Trophoblast cell (in vitro differentiated cells and primary cell): ENCODE measurements around the gene OGT.

Experiments used
- DNase-seq, 2 donors: peaks; one replicate each; pipeline ENCODE4 v3.0.0-alpha.2; 2016
- H2AFZ ChIP-seq: 2 replicates; pipeline ENCODE4 v1.6.1; 2013; ENCODE audit warnings: low read length, moderate library complexity, mild to moderate bottlenecking; ENCODE audit not compliant: insufficient read depth, poor library complexity
- H2AK5ac ChIP-seq: 2 replicates; pipeline ENCODE4 v1.6.1; 2013; ENCODE audit warnings: mild to moderate bottlenecking, low read length
- H2BK120ac ChIP-seq: 2 replicates; pipeline ENCODE4 v1.6.1; 2013; ENCODE audit warnings: low read length, mild to moderate bottlenecking, moderate library complexity; ENCODE audit not compliant: insufficient read depth, poor library complexity
- H2BK12ac ChIP-seq: 2 replicates; pipeline ENCODE4 v1.6.1; 2013; ENCODE audit warnings: mild to moderate bottlenecking, low read length, moderate library complexity
- H2BK5ac ChIP-seq: 2 replicates; pipeline ENCODE4 v1.6.1; 2013; ENCODE audit warnings: low read length, low read depth, moderate library complexity, mild to moderate bottlenecking; ENCODE audit not compliant: poor library complexity
- H3K14ac ChIP-seq: 2 replicates; pipeline ENCODE4 v1.6.1; 2013; ENCODE audit warnings: mild to moderate bottlenecking, low read length
- H3K18ac ChIP-seq: 2 replicates; pipeline ENCODE4 v1.6.1; 2013; ENCODE audit warnings: mild to moderate bottlenecking, low read length
- H3K23ac ChIP-seq: 2 replicates; pipeline ENCODE4 v1.6.1; 2013; ENCODE audit warnings: low read length
- H3K27ac ChIP-seq: 2 replicates; pipeline ENCODE4 v1.5.1; 2013; ENCODE audit warnings: low read depth, mild to moderate bottlenecking, inconsistent platforms, low read length, moderate library complexity
- H3K27me3 ChIP-seq: 2 replicates; pipeline ENCODE4 v1.6.1; 2013; ENCODE audit warnings: inconsistent platforms, mild to moderate bottlenecking, low read length, moderate library complexity; ENCODE audit not compliant: insufficient read depth
- H3K36me3 ChIP-seq, 2 experiments: 1 replicate in 1 of 2; 2 replicates in 1 of 2; pipeline ENCODE4 v1.6.1; 2013; ENCODE audit warnings: low read length in 2 of 2, mild to moderate bottlenecking in 2 of 2, moderate library complexity in 1 of 2; ENCODE audit not compliant: insufficient read depth in 2 of 2, control insufficient read depth in 1 of 2
- H3K4ac ChIP-seq: 2 replicates; pipeline ENCODE4 v1.6.1; 2013; ENCODE audit warnings: low read depth, mild to moderate bottlenecking, low read length, moderate library complexity
- H3K4me1 ChIP-seq, 2 experiments: 1 replicate in 1 of 2; 2 replicates in 1 of 2; pipeline ENCODE4 v1.6.1; 2013; ENCODE audit warnings: low read length in 2 of 2, mild to moderate bottlenecking in 2 of 2, moderate library complexity in 1 of 2; ENCODE audit not compliant: insufficient read depth in 2 of 2, control insufficient read depth in 1 of 2
- H3K4me2 ChIP-seq: 2 replicates; pipeline ENCODE4 v1.6.1; 2013; ENCODE audit warnings: inconsistent platforms, mild to moderate bottlenecking, low read length, moderate library complexity
- H3K4me3 ChIP-seq: 2 replicates; pipeline ENCODE4 v1.5.1; 2013; ENCODE audit warnings: mild to moderate bottlenecking, low read depth, low read length, inconsistent platforms
- H3K79me1 ChIP-seq: one replicate; pipeline ENCODE4 v1.6.1; 2013; ENCODE audit warnings: low read length
- H3K79me2 ChIP-seq: 2 replicates; pipeline ENCODE4 v1.6.1; 2013; ENCODE audit warnings: low read length, mild to moderate bottlenecking; ENCODE audit not compliant: control insufficient read depth, insufficient read depth, poor library complexity
- H3K9ac ChIP-seq: 2 replicates; pipeline ENCODE4 v1.6.1; 2013; ENCODE audit warnings: mild to moderate bottlenecking, low read length
- H3K9me3 ChIP-seq: 2 replicates; pipeline ENCODE4 v1.6.1; 2013; ENCODE audit warnings: low read depth, mild to moderate bottlenecking, control low read depth, inconsistent platforms, low read length; ENCODE audit not compliant: insufficient read depth
- H4K12ac ChIP-seq: 2 replicates; pipeline ENCODE4 v1.6.1; 2013; ENCODE audit warnings: low read depth, mild to moderate bottlenecking, low read length, moderate library complexity
- H4K8ac ChIP-seq: 2 replicates; pipeline ENCODE4 v1.6.1; 2013; ENCODE audit warnings: low read depth, mild to moderate bottlenecking, low read length, moderate library complexity
- H4K91ac ChIP-seq: one replicate; pipeline ENCODE4 v1.6.1; 2013; ENCODE audit warnings: low read depth, mild to moderate bottlenecking, low read length, moderate library complexity
- WGBS: extraction: QIAGEN DNeasy Blood & Tissue Kit; methylation state at CpG from one replicate; pipeline ENCODE4 v1.1.7; 2013; ENCODE audit warnings: missing lambda C conversion rate; ENCODE audit not compliant: insufficient read length, insufficient coverage; ENCODE audit errors: extremely low coverage; 5-methylcytosine and 5-hydroxymethylcytosine counted together

Gene OGT

GRCh38 chrX:71579136-71579989 is 46.5 kb downstream of the OGT start:
- Histone ChIP-seq H4K8ac (no peak overlapping the region), H4K91ac (no peak overlapping the region), H2BK120ac (no peak overlapping the region), H3K36me3 (peaks cover 7 to 14% of the 10 kb centered on the region in 2 experiments), H3K23ac (no peak overlapping the region), H3K79me1 (no peaks in the 10 kb centered on the region), H3K4ac (no peak overlapping the region), H3K14ac (no peak overlapping the region), H2BK12ac (no peak overlapping the region), H3K4me1 (no peaks in the 10 kb centered on the region), H4K12ac (peak overlapping the region; percentile 18), H2AK5ac (no peak overlapping the region), H3K4me3 (no peak overlapping the region), H2AFZ (no peak overlapping the region), H3K18ac (no peak overlapping the region), H3K4me2 (no peak overlapping the region), H2BK5ac (no peak overlapping the region), H3K27me3 (no peaks in the 10 kb centered on the region), H3K79me2 (no peaks in the 10 kb centered on the region), H3K9ac (no peak overlapping the region), H3K9me3 (no peaks in the 10 kb centered on the region), H3K27ac (no peak overlapping the region)
- WGBS: no CpG with 5 or more reads among the region's 26 CpGs
- no peak for DNase-seq

- no peak overlapping the region for H2BK5ac ChIP-seq
- no peak overlapping the region for H3K4me2 ChIP-seq
- H3K27me3 ChIP-seq: no peaks in the 10 kb centered on the region
- no peak overlapping the region for H2BK12ac ChIP-seq
- no peak overlapping the region for H3K9ac ChIP-seq
- H4K12ac ChIP-seq: no peak overlapping the region
- H2AK5ac ChIP-seq: no peak overlapping the region
- H3K4me1 ChIP-seq: no peaks in the 10 kb centered on the region
- H3K36me3 ChIP-seq: peaks cover 7 to 14% of the 10 kb centered on the region in 2 experiments
- no peak overlapping the region for H2AFZ ChIP-seq
- no peak overlapping the region for H3K27ac ChIP-seq
- no peak overlapping the region for H3K23ac ChIP-seq
- WGBS: no CpG with 5 or more reads among the region's 7 CpGs
- no peak overlapping the region for H2BK120ac ChIP-seq
- no peaks in the 10 kb centered on the region for H3K9me3 ChIP-seq
- H4K91ac ChIP-seq: no peak overlapping the region
- H3K79me1 ChIP-seq: no peaks in the 10 kb centered on the region
- no peak overlapping the region for H3K4me3 ChIP-seq
- H3K18ac ChIP-seq: no peak overlapping the region
- no peaks in the 10 kb centered on the region for H3K79me2 ChIP-seq
- H3K14ac ChIP-seq: no peak overlapping the region
- no peak for DNase-seq
- no peak overlapping the region for H3K4ac ChIP-seq
- H4K8ac ChIP-seq: no peak overlapping the region
These were observed 47.1 kb downstream of the OGT start for GRCh38 chrX:71579990-71580380.

- Histone ChIP-seq H2BK120ac (no peak overlapping the region), H3K18ac (no peak overlapping the region), H3K79me2 (no peaks in the 10 kb centered on the region), H3K4me3 (no peak overlapping the region), H3K9me3 (no peaks in the 10 kb centered on the region), H4K12ac (no peak overlapping the region), H3K36me3 (peaks cover 6 to 11% of the 10 kb centered on the region in 2 experiments), H4K91ac (no peak overlapping the region), H3K23ac (no peak overlapping the region), H2BK5ac (no peak overlapping the region), H3K9ac (no peak overlapping the region), H3K27ac (no peak overlapping the region), H3K14ac (no peak overlapping the region), H2BK12ac (no peak overlapping the region), H3K4me1 (no peaks in the 10 kb centered on the region), H3K79me1 (no peaks in the 10 kb centered on the region), H2AFZ (no peak overlapping the region), H2AK5ac (no peak overlapping the region), H3K27me3 (no peaks in the 10 kb centered on the region), H3K4me2 (no peak overlapping the region), H3K4ac (no peak overlapping the region), H4K8ac (no peak overlapping the region)
- no CpG with 5 or more reads among the region's 5 CpGs for WGBS
- DNase-seq: no peak
These were observed 48.3 kb downstream of the OGT start for GRCh38 chrX:71581210-71581609.

- no peak overlapping the region for H4K12ac ChIP-seq
- H3K79me1 ChIP-seq: no peaks in the 10 kb centered on the region
- H2BK120ac ChIP-seq: no peak overlapping the region
- H3K79me2 ChIP-seq: no peaks in the 10 kb centered on the region
- H3K27me3 ChIP-seq: no peaks in the 10 kb centered on the region
- no peak overlapping the region for H3K23ac ChIP-seq
- H3K4me3 ChIP-seq: no peak overlapping the region
- H3K4me1 ChIP-seq: no peaks in the 10 kb centered on the region
- no peaks in the 10 kb centered on the region for H3K36me3 ChIP-seq
- no peak overlapping the region for H2BK12ac ChIP-seq
- no peak overlapping the region for H3K14ac ChIP-seq
- H2AK5ac ChIP-seq: no peak overlapping the region
- no peak overlapping the region for H3K9ac ChIP-seq
- no peak overlapping the region for H4K8ac ChIP-seq
- no peak for DNase-seq
- no peak overlapping the region for H2BK5ac ChIP-seq
- WGBS: no CpG with 5 or more reads among the region's 2 CpGs
- H4K91ac ChIP-seq: no peak overlapping the region
- no peaks in the 10 kb centered on the region for H3K9me3 ChIP-seq
- no peak overlapping the region for H3K18ac ChIP-seq
- no peak overlapping the region for H3K27ac ChIP-seq
- no peak overlapping the region for H3K4me2 ChIP-seq
- H2AFZ ChIP-seq: no peak overlapping the region
- no peak overlapping the region for H3K4ac ChIP-seq
These were observed 54.0 kb downstream of the OGT start for GRCh38 chrX:71586929-71587328.
